Measurements from ENCODE around the gene DPEP1. TPM values are rescaled to one million over a fixed set of nuclear protein-coding genes. Genes with fewer than 3 reads are reported as not detected.

DPEP1 gene
- polyA plus RNA-seq, 3 donors: not detected

- no peaks in the 10 kb centered on the region for H3K36me3 Mint-ChIP-seq
- H3K27ac Mint-ChIP-seq: no peak overlapping the region
- peaks cover 12 to 25% (median 15%) of the 10 kb centered on the region in 3 donors for H3K27me3 Mint-ChIP-seq (ENCODE audit: low read depth in 3 of 3)
- H3K4me2 ChIP-seq (replicated peaks; ENCODE audit: extremely low read depth, low read length, poor library complexity, severe bottlenecking): no peak overlapping the region
- TF ChIP-seq CTCF (IDR thresholded peaks at IDR 0.05): no peak
- no peaks in the 10 kb centered on the region for H3K4me1 Mint-ChIP-seq
- DNase-seq: no peak
- no peaks in the 10 kb centered on the region for H4K20me1 ChIP-seq (ENCODE audit: insufficient read depth, low read length)
- H3K79me2 ChIP-seq (ENCODE audit: insufficient read depth, low read length): no peaks in the 10 kb centered on the region
- peak overlapping the region in 1 of 2 donors; percentile 18 for H3K4me3 Mint-ChIP-seq
- peaks cover 0 to 5% (median 1%) of the 10 kb centered on the region in 7 donors for H3K9me3 Mint-ChIP-seq
- H3K27ac ChIP-seq (ENCODE audit: low read depth in 1 of 2, low read length in 2 of 2): no peak overlapping the region
- no peak overlapping the region for H3K4me3 ChIP-seq (replicated peaks in 1 of 3; ENCODE audit: low read depth in 2 of 3, low read length in 3 of 3)
- 92% methylated on average over 14 of the region's 16 CpGs for WGBS (ENCODE audit: insufficient coverage)
- no peaks in the 10 kb centered on the region for H3K36me3 ChIP-seq (replicated peaks in 1 of 2; ENCODE audit: control insufficient read depth in 1 of 2, insufficient read depth in 2 of 2, low read length in 2 of 2)
- H3K9ac ChIP-seq (ENCODE audit: insufficient read depth, low read length, poor library complexity, severe bottlenecking): no peak overlapping the region
- no peaks in the 10 kb centered on the region for H3K9me3 ChIP-seq (replicated peaks in 1 of 2; ENCODE audit: control insufficient read depth in 1 of 2, insufficient read depth in 1 of 2, low read length in 2 of 2)
- no peak overlapping the region for H2AFZ ChIP-seq (ENCODE audit: insufficient read depth, low read depth, low read length, poor library complexity, severe bottlenecking)
- peaks cover 0 to 16% of the 10 kb centered on the region in 2 donors for H3K27me3 ChIP-seq (ENCODE audit: control insufficient read depth in 2 of 2, insufficient read depth in 2 of 2, low read length in 2 of 2)
- intact Hi-C loops (cut with micrococcal nuclease): no loop called here
- no peaks in the 10 kb centered on the region for H3K4me1 ChIP-seq (ENCODE audit: control insufficient read depth in 1 of 2, insufficient read depth in 2 of 2, low read length in 2 of 2)
Observed at GRCh38 chr16:89620406-89620841, 7.0 kb downstream of the DPEP1 start.

GRCh38 chr16:89621136-89621697, 7.8 kb downstream of the DPEP1 start:
- H3K79me2 ChIP-seq (ENCODE audit: insufficient read depth, low read length): no peaks in the 10 kb centered on the region
- H3K4me1 ChIP-seq (ENCODE audit: control insufficient read depth in 1 of 2, insufficient read depth in 2 of 2, low read length in 2 of 2): no peaks in the 10 kb centered on the region
- no peak overlapping the region for H3K27ac ChIP-seq (ENCODE audit: low read depth in 1 of 2, low read length in 2 of 2)
- H3K27me3 Mint-ChIP-seq (ENCODE audit: low read depth in 3 of 3): peaks cover 12 to 25% (median 14%) of the 10 kb centered on the region in 3 donors
- no peaks in the 10 kb centered on the region for H3K4me1 Mint-ChIP-seq
- DNase-seq: no peak
- no peaks in the 10 kb centered on the region for H3K9me3 ChIP-seq (replicated peaks in 1 of 2; ENCODE audit: control insufficient read depth in 1 of 2, insufficient read depth in 1 of 2, low read length in 2 of 2)
- H3K9me3 Mint-ChIP-seq: peaks cover 0 to 5% (median under 1%) of the 10 kb centered on the region in 7 donors
- no peaks in the 10 kb centered on the region for H4K20me1 ChIP-seq (ENCODE audit: insufficient read depth, low read length)
- WGBS (ENCODE audit: insufficient coverage): 92% methylated on average over 17 of the region's 18 CpGs
- no peak overlapping the region for H3K4me3 ChIP-seq (replicated peaks in 1 of 3; ENCODE audit: low read depth in 2 of 3, low read length in 3 of 3)
- H3K27me3 ChIP-seq (ENCODE audit: control insufficient read depth in 2 of 2, insufficient read depth in 2 of 2, low read length in 2 of 2): peaks cover 0 to 16% of the 10 kb centered on the region in 2 donors
- TF ChIP-seq CTCF (IDR thresholded peaks at IDR 0.05): no peak
- H2AFZ ChIP-seq (ENCODE audit: insufficient read depth, low read depth, low read length, poor library complexity, severe bottlenecking): no peak overlapping the region
- peak overlapping the region in 1 of 2 donors; percentile 37 for H3K4me3 Mint-ChIP-seq
- H3K36me3 ChIP-seq (replicated peaks in 1 of 2; ENCODE audit: control insufficient read depth in 1 of 2, insufficient read depth in 2 of 2, low read length in 2 of 2): no peaks in the 10 kb centered on the region
- no peak overlapping the region for H3K4me2 ChIP-seq (replicated peaks; ENCODE audit: extremely low read depth, low read length, poor library complexity, severe bottlenecking)
- no peaks in the 10 kb centered on the region for H3K36me3 Mint-ChIP-seq
- no peak overlapping the region for H3K9ac ChIP-seq (ENCODE audit: insufficient read depth, low read length, poor library complexity, severe bottlenecking)
- intact Hi-C loops (cut with micrococcal nuclease): no loop called here
- H3K27ac Mint-ChIP-seq: no peak overlapping the region

All from CD14-positive monocyte (primary cell).